Lower leg skin (tissue), 4 donors: Measurements from ENCODE around the gene RIN1. TPM values are rescaled to one million over a fixed set of nuclear protein-coding genes. Genes with fewer than 3 reads are reported as not detected.
A peak's percentile ranks its signal among the peaks of the same experiment; 100 is the strongest.

Experiments used
- DNase-seq, 2 donors: peaks; one replicate each; pipeline ENCODE4 v3.0.0-alpha.2; 2019; ENCODE audit warnings: low spot score in 2 of 2
- H3K4me3 ChIP-seq: fragments of 200-600 bp; sonication (generic); 2 replicates; pipeline ENCODE4 v1.5.1; 2017; ENCODE audit warnings: mild to moderate bottlenecking, low read depth; ENCODE audit not compliant: poor library complexity, severe bottlenecking
- POLR2A ChIP-seq, 2 donors: fragments of 450-650 bp; IDR thresholded peaks; one replicate each; pipeline ENCODE4 v1.6.1; 2016 to 2017; ENCODE audit warnings: antibody characterized with exemption in 2 of 2, mild to moderate bottlenecking in 1 of 2, moderate library complexity in 1 of 2
- WGBS, 2 donors: methylation state at CpG; one replicate each; pipeline ENCODE4 v1.1.5; 2018; 5-methylcytosine and 5-hydroxymethylcytosine counted together
- intact Hi-C: fragments of 100-400 bp; cut with DNase I; formaldehyde crosslinking; loops from one replicate; pipeline ENCODE4 v1.15.0; 2023; ENCODE audit warnings: low total_unique reads
- total RNA-seq, 4 donors: library from RNA; depleted of rRNA; stranded (reverse); fragments of >200 nt; gene quantifications; one replicate each; pipeline ENCODE4 v1.1.0, GENCODE V29; 2016
- TF ChIP-seq, protein P1 (sequence below), 3 donors: fragments of 450-650 bp; IDR thresholded peaks; one replicate each; pipeline ENCODE4 v1.5.1; 2016; ENCODE audit warnings: antibody characterized with exemption in 3 of 3, mild to moderate bottlenecking in 3 of 3, moderate library complexity in 2 of 3

Gene RIN1
- total RNA-seq, 4 donors from 2014 or later: 48.3 to 56.9 (median 53.8) TPM

DNA sequence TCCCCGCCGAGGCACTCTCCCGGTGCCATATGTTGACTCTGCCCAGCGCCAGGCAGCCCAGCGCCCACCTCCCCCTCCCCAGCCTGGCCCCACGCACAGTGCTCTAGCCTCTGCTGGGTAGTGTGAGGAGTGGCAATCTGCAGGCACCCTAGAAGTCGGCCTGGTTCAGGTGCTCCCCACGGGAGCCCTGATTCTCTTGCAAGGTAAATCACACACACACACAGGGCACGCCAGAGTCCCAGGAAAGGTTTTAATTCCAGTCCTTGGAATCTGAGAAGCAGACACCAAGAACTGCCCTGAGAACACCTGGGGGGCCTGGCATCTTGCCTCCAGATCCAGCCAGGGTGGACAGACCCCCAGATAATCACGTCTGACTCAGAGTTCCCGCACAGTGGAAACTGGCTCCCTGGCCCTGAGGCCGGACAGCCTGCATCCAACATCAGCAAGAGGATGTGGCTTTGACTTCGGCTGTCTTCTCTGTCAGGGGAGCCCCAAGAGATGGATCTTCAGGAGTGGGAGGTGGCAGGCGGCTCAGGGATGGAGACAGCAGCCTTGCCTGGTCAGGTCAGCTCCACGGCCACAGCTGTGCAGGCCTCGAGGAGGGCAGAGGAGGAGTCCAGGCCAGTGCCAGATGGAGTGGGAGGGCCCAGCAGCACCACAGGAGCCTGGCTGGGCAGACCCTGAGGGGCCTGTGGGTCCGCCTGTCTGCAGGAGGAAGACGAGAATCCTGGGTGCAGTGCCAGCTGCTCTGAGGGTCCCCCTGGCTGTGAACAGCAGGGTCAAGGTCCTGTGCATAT is 1.1 kb upstream of the RIN1 start:
- TF ChIP-seq, protein P1, sequence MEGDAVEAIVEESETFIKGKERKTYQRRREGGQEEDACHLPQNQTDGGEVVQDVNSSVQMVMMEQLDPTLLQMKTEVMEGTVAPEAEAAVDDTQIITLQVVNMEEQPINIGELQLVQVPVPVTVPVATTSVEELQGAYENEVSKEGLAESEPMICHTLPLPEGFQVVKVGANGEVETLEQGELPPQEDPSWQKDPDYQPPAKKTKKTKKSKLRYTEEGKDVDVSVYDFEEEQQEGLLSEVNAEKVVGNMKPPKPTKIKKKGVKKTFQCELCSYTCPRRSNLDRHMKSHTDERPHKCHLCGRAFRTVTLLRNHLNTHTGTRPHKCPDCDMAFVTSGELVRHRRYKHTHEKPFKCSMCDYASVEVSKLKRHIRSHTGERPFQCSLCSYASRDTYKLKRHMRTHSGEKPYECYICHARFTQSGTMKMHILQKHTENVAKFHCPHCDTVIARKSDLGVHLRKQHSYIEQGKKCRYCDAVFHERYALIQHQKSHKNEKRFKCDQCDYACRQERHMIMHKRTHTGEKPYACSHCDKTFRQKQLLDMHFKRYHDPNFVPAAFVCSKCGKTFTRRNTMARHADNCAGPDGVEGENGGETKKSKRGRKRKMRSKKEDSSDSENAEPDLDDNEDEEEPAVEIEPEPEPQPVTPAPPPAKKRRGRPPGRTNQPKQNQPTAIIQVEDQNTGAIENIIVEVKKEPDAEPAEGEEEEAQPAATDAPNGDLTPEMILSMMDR (IDR thresholded peaks at IDR 0.05): no peak
- TF ChIP-seq POLR2A (IDR thresholded peaks at IDR 0.05): no peak
- intact Hi-C loops: no loop called here
- peak in 1 of 2 donors; percentile 84 for DNase-seq
- no peak overlapping the region for H3K4me3 ChIP-seq
- 41 to 43% methylated on average over 13 to 15 of the region's 18 CpGs for WGBS, 2 donors

DNA sequence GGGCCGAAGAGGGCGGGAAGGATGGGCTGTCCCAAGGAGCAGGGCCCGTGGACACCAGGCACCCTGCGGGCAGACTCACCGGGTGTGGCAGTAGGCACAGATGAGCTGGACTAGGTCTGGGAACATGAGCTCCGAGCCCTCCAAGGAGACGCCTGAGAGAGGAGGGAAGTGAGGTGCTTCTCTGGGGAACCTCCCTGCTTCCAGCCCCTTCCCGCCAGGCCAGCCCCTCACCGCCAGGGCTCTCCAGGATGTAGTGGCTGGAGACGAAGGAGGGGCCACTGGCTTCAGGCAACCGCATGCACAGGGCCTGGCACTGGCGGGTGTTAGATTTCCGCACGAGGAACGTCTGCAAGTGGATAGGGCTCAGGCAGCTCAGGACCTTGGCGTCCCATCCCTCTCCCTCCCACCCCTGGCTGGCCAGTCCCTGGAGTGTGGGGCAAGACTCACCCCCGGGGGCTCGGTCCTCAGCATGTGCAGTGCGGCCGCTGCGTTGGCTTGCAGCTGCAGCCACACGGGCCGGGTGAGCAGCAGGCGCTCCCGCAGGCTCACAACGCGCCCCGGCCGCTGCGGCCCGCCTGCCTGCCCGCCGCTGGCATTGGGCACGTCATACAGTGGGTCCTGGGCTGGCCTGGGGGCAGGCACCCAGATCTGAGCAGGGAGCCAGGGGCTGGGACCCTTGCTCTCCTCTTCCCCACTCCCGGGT is 552 bp downstream of the RIN1 start:
- 3 to 12% methylated on average over 13 to 35 of the region's 35 CpGs for WGBS, 2 donors
- TF ChIP-seq POLR2A (IDR thresholded peaks at IDR 0.05): no peak
- TF ChIP-seq, protein P1 (IDR thresholded peaks at IDR 0.05): no peak
- peak in 1 of 2 donors; percentile 86 for DNase-seq
- H3K4me3 ChIP-seq: peak overlapping the region; percentile 28
- intact Hi-C loops: no loop called here

DNA sequence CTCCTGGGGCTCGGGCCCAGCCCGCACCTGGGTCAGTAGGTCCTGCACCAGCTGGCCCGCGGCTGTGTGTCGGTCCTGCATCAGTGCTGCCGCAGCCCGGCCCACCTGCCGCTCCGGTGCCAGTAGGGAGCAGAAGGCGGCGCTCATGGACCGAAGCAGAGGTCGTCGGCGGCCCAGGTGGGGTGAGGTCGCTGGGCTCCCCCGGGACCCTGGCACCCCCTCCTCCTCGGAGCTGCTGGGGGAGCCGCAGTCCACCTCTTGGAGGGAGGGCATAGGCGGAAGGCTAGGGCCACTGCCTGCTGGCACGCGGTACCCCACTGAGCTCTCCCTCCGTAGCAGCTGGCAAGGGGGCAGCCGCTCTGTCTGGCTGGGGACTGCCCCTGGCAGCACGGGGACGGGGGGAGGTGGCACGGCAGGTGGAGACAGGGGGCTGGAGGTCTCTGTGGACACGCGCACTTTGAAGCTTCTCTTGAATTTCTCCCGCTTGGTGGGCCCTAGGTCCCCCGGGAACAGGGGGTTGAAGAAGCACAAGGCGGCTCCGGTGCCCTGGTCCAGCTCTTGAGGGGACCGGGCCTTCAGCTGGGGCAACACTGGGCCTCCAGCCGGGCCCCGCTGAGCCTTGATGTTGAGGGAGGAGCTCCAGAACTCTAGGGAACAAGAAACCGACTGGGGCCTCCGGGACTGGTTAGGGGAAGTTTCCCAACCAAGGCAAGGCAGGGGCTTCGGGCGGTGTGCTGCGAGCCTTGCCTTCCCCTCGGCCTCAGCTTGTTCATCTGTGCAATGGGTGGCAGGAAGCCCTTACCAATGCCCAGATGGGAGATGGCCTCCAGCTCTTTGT is 1.4 kb downstream of the RIN1 start:
- peak in 1 of 2 donors; percentile 84 for DNase-seq
- H3K4me3 ChIP-seq: no peak overlapping the region
- intact Hi-C loops: no loop called here
- no peak for TF ChIP-seq POLR2A (IDR thresholded peaks at IDR 0.05)
- TF ChIP-seq, protein P1 (IDR thresholded peaks at IDR 0.05): no peak
- WGBS, 2 donors: 46 to 62% methylated on average over 26 to 34 of the region's 42 CpGs

DNA sequence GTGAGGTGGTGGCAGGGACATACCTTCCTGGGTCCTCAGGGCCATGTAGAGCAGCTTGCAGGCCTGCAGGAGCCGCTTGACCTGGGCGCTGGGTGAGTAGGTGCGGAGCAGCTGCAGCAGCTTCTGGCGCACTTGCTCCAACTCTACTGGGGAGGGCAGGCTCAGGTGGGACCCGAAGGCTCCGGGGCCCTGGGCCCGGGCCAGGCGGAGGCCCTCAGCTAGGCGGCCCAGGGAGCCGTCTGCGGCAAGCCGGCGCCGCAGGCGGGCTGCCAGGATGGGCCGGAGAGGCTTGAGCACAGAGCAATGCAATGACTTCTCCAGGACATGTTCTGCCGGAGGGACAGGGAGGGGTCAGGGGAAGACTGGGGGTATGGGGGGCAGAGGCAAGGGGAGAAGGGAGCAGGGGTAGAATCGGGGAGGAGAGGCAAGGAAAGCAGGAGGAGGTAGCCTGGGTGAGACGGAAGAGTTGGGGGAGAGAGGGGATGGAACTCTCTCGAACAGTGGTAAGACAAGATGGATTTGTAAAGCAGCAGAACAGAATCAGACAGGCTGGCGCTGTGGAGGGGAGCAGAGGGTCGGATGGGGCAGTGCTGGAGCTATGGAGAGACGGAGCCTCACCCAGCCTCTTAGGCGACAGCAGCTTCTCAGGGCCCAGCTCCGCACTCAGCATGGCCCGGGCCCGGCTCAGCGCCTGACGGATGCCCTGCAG is 2.2 kb downstream of the RIN1 start:
- H3K4me3 ChIP-seq: no peak overlapping the region

More for the DNA sequence above, 2.2 kb downstream of the RIN1 start:
- WGBS, 2 donors: 55 to 72% methylated on average over 25 to 26 of the region's 29 CpGs
- TF ChIP-seq POLR2A (IDR thresholded peaks at IDR 0.05): no peak
- TF ChIP-seq, protein P1 (IDR thresholded peaks at IDR 0.05): no peak
- intact Hi-C loops: no loop called here
- no peak for DNase-seq
